ENCODE data around the gene C1orf167.

DNA sequence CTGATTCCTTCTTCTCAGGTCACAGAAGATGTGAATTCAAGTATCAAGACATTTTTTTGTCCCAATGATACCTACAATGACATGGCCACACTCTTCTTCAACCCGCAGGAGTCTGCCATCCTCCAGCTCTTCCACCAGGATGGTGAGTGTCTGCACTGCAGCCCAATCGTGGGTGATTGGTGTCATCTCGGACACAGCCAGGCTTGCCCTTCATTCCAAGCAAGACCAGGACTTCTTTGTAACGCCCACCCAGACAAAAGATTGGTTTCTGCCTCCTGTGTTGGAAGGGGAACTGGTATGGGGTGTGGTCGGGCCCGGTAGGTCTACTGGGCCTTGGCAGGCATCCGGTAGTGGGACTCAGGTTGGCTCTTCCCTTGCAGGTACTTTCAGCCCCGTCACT, 71.5 kb downstream of the C1orf167 start:
- TF ChIP-seq, protein P1, sequence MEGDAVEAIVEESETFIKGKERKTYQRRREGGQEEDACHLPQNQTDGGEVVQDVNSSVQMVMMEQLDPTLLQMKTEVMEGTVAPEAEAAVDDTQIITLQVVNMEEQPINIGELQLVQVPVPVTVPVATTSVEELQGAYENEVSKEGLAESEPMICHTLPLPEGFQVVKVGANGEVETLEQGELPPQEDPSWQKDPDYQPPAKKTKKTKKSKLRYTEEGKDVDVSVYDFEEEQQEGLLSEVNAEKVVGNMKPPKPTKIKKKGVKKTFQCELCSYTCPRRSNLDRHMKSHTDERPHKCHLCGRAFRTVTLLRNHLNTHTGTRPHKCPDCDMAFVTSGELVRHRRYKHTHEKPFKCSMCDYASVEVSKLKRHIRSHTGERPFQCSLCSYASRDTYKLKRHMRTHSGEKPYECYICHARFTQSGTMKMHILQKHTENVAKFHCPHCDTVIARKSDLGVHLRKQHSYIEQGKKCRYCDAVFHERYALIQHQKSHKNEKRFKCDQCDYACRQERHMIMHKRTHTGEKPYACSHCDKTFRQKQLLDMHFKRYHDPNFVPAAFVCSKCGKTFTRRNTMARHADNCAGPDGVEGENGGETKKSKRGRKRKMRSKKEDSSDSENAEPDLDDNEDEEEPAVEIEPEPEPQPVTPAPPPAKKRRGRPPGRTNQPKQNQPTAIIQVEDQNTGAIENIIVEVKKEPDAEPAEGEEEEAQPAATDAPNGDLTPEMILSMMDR (conservative IDR thresholded peaks at IDR 0.05; ENCODE audit: low read depth, low read length): no peak
- TF ChIP-seq EZH2 (IDR thresholded peaks at IDR 0.05; ENCODE audit: low read length, unreplicated experiment): no peak

Measured in PC-3 (cell line).